Myocyte (in vitro differentiated cells): Measurements from ENCODE around the gene PLA2G2D. TPM values are rescaled to one million over a fixed set of nuclear protein-coding genes. Genes with fewer than 3 reads are reported as not detected.

Experiments
- DNase-seq: peaks from one replicate; pipeline ENCODE4 v3.0.0-alpha.2; 2012; ENCODE audit warnings: low read depth
- total RNA-seq: library from RNA; depleted of rRNA; stranded (reverse); fragments of >200 nt; gene quantifications from 2 replicates; pipeline ENCODE4 v1.2.3, GENCODE V29; 2014

Gene PLA2G2D
- total RNA-seq, 1 donor from 2014 or later: not detected

- DNase-seq: peak; percentile 77
Observed at GRCh38 chr1:20069874-20070273, 49.5 kb downstream of the PLA2G2D start, which contains the start of gene PLA2G5. Gene PLA2G5 (plus strand): TSS chr1:20070194. CDS start chr1:20084831, 14,637 bp downstream.

GRCh38 chr1:20068722-20069121, 50.6 kb downstream of the PLA2G2D start:
- no peak for DNase-seq

GRCh38 chr1:20063861-20064292, 55.5 kb downstream of the PLA2G2D start:
- peak; percentile 10 for DNase-seq

Other genes starting within 250 kb of the PLA2G2D start
- gene OTUD3, start 237.1 kb downstream of the PLA2G2D start, total RNA-seq: 10.6 and 12.5 TPM in 2 replicates
- gene PLA2G2E, start 195.9 kb downstream of the PLA2G2D start, total RNA-seq: not detected in 2 replicates
- not detected in 2 replicates for gene PLA2G2A, start 139.9 kb downstream of the PLA2G2D start, total RNA-seq
- gene PLA2G5, start 49.3 kb downstream of the PLA2G2D start, total RNA-seq: not detected in 2 replicates
- not detected in 2 replicates for gene PLA2G2F, start 19.8 kb upstream of the PLA2G2D start, total RNA-seq
- gene UBXN10, start 66.6 kb upstream of the PLA2G2D start, total RNA-seq: 0.03 TPM in 1 of 2 replicates, not detected in the other
- gene PLA2G2C, start 67.0 kb upstream of the PLA2G2D start, total RNA-seq: not detected in 2 replicates
- gene VWA5B1, start 171.3 kb upstream of the PLA2G2D start, total RNA-seq: not detected in 2 replicates